IMR-90 (cell line): ENCODE data around the gene SLC40A1. TPM values are rescaled to one million over a fixed set of nuclear protein-coding genes. Genes with fewer than 3 reads are reported as not detected.

Source experiments
- ATAC-seq: fragments of 200-7000 bp; cut with Tn5 transposase; 2 replicates; pipeline ENCODE4 v1.9.1; 2020; ENCODE audit warnings: low read depth, mild to moderate bottlenecking, moderate library complexity
- BruUV-seq: library from RNA; stranded (reverse); fragments of 400-500 nt; replicated peaks from 2 replicates; lab custom pipeline; 2021; lab: Mats Ljungman, UMichigan
- CTCF ChIA-PET: fragments of 300-600 bp; formaldehyde crosslinking; extraction: SDS; loops from one replicate; lab custom pipeline; 2021; ENCODE audit warnings: antibody characterized with exemption; lab: Yijun Ruan, JAX
- POLR2A ChIA-PET: fragments of 300-600 bp; sonication (Branson Sonifier 250); formaldehyde crosslinking; loops from one replicate; lab custom pipeline; 2022; ENCODE audit warnings: antibody characterized with exemption; ENCODE audit not compliant: unreplicated experiment; lab: Charles Lee
- DNase-seq: peaks from one replicate; pipeline ENCODE4 v3.0.0; 2013
- H2AFZ ChIP-seq: replicated peaks from 2 replicates; pipeline ENCODE3; 2013; ENCODE audit warnings: low read length, mild to moderate bottlenecking; ENCODE audit not compliant: poor library complexity
- H2AK5ac ChIP-seq: 2 replicates; pipeline ENCODE4 v1.6.1; 2013; ENCODE audit warnings: low read depth, low read length, inconsistent platforms
- H2AK9ac ChIP-seq: replicated peaks from 2 replicates; pipeline ENCODE3; 2013; ENCODE audit warnings: mild to moderate bottlenecking, low read depth, low read length, moderate library complexity; ENCODE audit not compliant: poor library complexity
- H2BK120ac ChIP-seq: 2 replicates; pipeline ENCODE4 v1.6.1; 2013; ENCODE audit warnings: low read depth, low read length, inconsistent platforms
- H2BK15ac ChIP-seq: 3 replicates; pipeline ENCODE4 v1.6.1; 2013; ENCODE audit warnings: low read depth, low read length, inconsistent platforms
- H2BK20ac ChIP-seq: 2 replicates; pipeline ENCODE4 v1.6.1; 2013; ENCODE audit warnings: low read depth, mild to moderate bottlenecking, inconsistent platforms, low read length, moderate library complexity
- H2BK5ac ChIP-seq: 2 replicates; pipeline ENCODE4 v1.6.1; 2013; ENCODE audit warnings: mild to moderate bottlenecking, low read depth, low read length, inconsistent platforms; ENCODE audit not compliant: poor library complexity, severe bottlenecking
- H3K14ac ChIP-seq: replicated peaks from 2 replicates; pipeline ENCODE4 v1.6.1; 2013; ENCODE audit warnings: low read depth, low read length, inconsistent platforms
- H3K18ac ChIP-seq: 2 replicates; pipeline ENCODE4 v1.6.1; 2013; ENCODE audit warnings: low read depth, low read length, control low read depth
- H3K23ac ChIP-seq: 2 replicates; pipeline ENCODE4 v1.6.1; 2013; ENCODE audit warnings: low read depth, low read length, inconsistent platforms
- H3K27ac ChIP-seq: 2 replicates; pipeline ENCODE4 v1.5.1; 2013; ENCODE audit warnings: mild to moderate bottlenecking, control low read depth, low read length; ENCODE audit not compliant: insufficient read depth
- H3K27me3 ChIP-seq: 2 replicates; pipeline ENCODE4 v1.6.1; 2013; ENCODE audit warnings: low read length; ENCODE audit not compliant: control insufficient read depth, insufficient read depth
- H3K36me3 ChIP-seq: 2 replicates; pipeline ENCODE4 v1.6.1; 2013; ENCODE audit warnings: low read length, mixed read lengths; ENCODE audit not compliant: control insufficient read depth, insufficient read depth
- H3K4ac ChIP-seq: 2 replicates; pipeline ENCODE4 v1.6.1; 2013; ENCODE audit warnings: low read depth, low read length, inconsistent platforms
- H3K4me1 ChIP-seq: 2 replicates; pipeline ENCODE4 v1.6.1; 2013; ENCODE audit warnings: low read length, mixed read lengths; ENCODE audit not compliant: control insufficient read depth, insufficient read depth
- H3K4me2 ChIP-seq: 2 replicates; pipeline ENCODE4 v1.6.1; 2013; ENCODE audit warnings: low read depth, mild to moderate bottlenecking, control low read depth, low read length, moderate library complexity
- H3K4me3 ChIP-seq: 2 replicates; pipeline ENCODE4 v1.5.1; 2013; ENCODE audit warnings: low read depth, mild to moderate bottlenecking, control low read depth, low read length, moderate library complexity; ENCODE audit not compliant: insufficient read depth
- H3K56ac ChIP-seq: 2 replicates; pipeline ENCODE4 v1.6.1; 2013; ENCODE audit warnings: low read length, inconsistent platforms; ENCODE audit not compliant: insufficient read depth; ENCODE audit errors: extremely low read depth
- H3K79me1 ChIP-seq, 2 experiments: 2 replicates each; pipeline ENCODE4 v1.6.1; 2013; ENCODE audit warnings: low read length in 2 of 2, inconsistent platforms in 1 of 2, low read depth in 1 of 2
- H3K9ac ChIP-seq: 2 replicates; pipeline ENCODE4 v1.6.1; 2013; ENCODE audit warnings: low read depth, low read length, control low read depth
- H3K9me1 ChIP-seq: 2 replicates; pipeline ENCODE4 v1.6.1; 2013; ENCODE audit warnings: low read length, inconsistent platforms; ENCODE audit not compliant: insufficient read depth
- H3K9me3 ChIP-seq: 2 replicates; pipeline ENCODE4 v1.6.1; 2013; ENCODE audit warnings: low read length; ENCODE audit not compliant: control insufficient read depth, insufficient read depth
- H4K20me1 ChIP-seq: 2 replicates; pipeline ENCODE4 v1.6.1; 2013; ENCODE audit warnings: low read length, inconsistent platforms; ENCODE audit not compliant: insufficient read depth
- H4K5ac ChIP-seq: 2 replicates; pipeline ENCODE4 v1.6.1; 2013; ENCODE audit warnings: mild to moderate bottlenecking, low read depth, low read length, control low read depth
- H4K8ac ChIP-seq, 2 experiments: 2 replicates each; pipeline ENCODE4 v1.6.1; 2013; ENCODE audit warnings: low read depth in 2 of 2, low read length in 2 of 2, control low read depth in 1 of 2, inconsistent platforms in 1 of 2
- H4K91ac ChIP-seq: 2 replicates; pipeline ENCODE4 v1.6.1; 2013; ENCODE audit warnings: low read depth, low read length, inconsistent platforms; ENCODE audit not compliant: insufficient read depth
- BHLHE40 ChIP-seq: fragments of 150-350 bp; IDR thresholded peaks from 2 replicates; pipeline ENCODE4 v1.6.1; 2016; ENCODE audit warnings: mild to moderate bottlenecking, low read depth, low read length
- CEBPB ChIP-seq: IDR thresholded peaks from 2 replicates; pipeline ENCODE4 v1.6.1; 2012; ENCODE audit warnings: low read depth, low read length, improper control_type of control experiment
- CHD1 ChIP-seq: IDR thresholded peaks from 2 replicates; pipeline ENCODE4 v1.6.1; 2012; ENCODE audit warnings: low read depth, low read length, improper control_type of control experiment
- CTCF ChIP-seq: conservative IDR thresholded peaks from 2 replicates; pipeline ENCODE4 v1.5.1; 2012; ENCODE audit warnings: mild to moderate bottlenecking, low read depth, low read length, improper control_type of control experiment
- ELK1 ChIP-seq: fragments of 150-350 bp; IDR thresholded peaks from 2 replicates; pipeline ENCODE4 v1.6.1; 2016; ENCODE audit warnings: low read depth, mild to moderate bottlenecking, low read length, moderate library complexity, borderline replicate concordance
- FOS ChIP-seq: fragments of 150-350 bp; IDR thresholded peaks from 2 replicates; pipeline ENCODE4 v1.6.1; 2016; ENCODE audit warnings: low read depth, low read length
- MAFK ChIP-seq: IDR thresholded peaks from 2 replicates; pipeline ENCODE4 v1.6.1; 2012; ENCODE audit warnings: low read depth, low read length, improper control_type of control experiment
- MAZ ChIP-seq: IDR thresholded peaks from 2 replicates; pipeline ENCODE4 v1.6.1; 2012; ENCODE audit warnings: low read depth, mild to moderate bottlenecking, low read length, improper control_type of control experiment, moderate library complexity, borderline replicate concordance
- MXI1 ChIP-seq: IDR thresholded peaks from 2 replicates; pipeline ENCODE4 v1.6.1; 2012; ENCODE audit warnings: low read depth, mild to moderate bottlenecking, low read length, moderate library complexity, borderline replicate concordance
- NFE2L2 ChIP-seq: fragments of 150-350 bp; IDR thresholded peaks from 2 replicates; pipeline ENCODE4 v1.6.1; 2016; ENCODE audit warnings: low read depth, mild to moderate bottlenecking, low read length
- POLR2A ChIP-seq: IDR thresholded peaks from 2 replicates; pipeline ENCODE4 v1.6.1; 2012; ENCODE audit warnings: mild to moderate bottlenecking, low read depth, low read length
- RAD21 ChIP-seq: IDR thresholded peaks from 2 replicates; pipeline ENCODE4 v1.6.1; 2012; ENCODE audit warnings: low read length, improper control_type of control experiment
- RCOR1 ChIP-seq: IDR thresholded peaks from 2 replicates; pipeline ENCODE4 v1.6.1; 2012; ENCODE audit warnings: mild to moderate bottlenecking, low read length, improper control_type of control experiment; ENCODE audit not compliant: insufficient replicate concordance
- RFX5 ChIP-seq: IDR thresholded peaks from 2 replicates; pipeline ENCODE4 v1.8.0; 2012; ENCODE audit warnings: low read depth, mild to moderate bottlenecking, low read length, moderate library complexity
- SMC3 ChIP-seq: fragments of 150-350 bp; IDR thresholded peaks from 2 replicates; pipeline ENCODE4 v1.6.1; 2016; ENCODE audit warnings: low read depth, mild to moderate bottlenecking, antibody characterized with exemption, low read length, moderate library complexity
- USF2 ChIP-seq: fragments of 150-350 bp; IDR thresholded peaks from 2 replicates; pipeline ENCODE4 v1.6.1; 2017; ENCODE audit warnings: mild to moderate bottlenecking, antibody characterized with exemption, low read length, low read depth
- WGBS, 2 experiments: methylation state at CpG; one replicate each; pipeline versions ENCODE4 v1.1.5 to v1.1.7; 2013; ENCODE audit warnings: missing lambda C conversion rate in 2 of 2; ENCODE audit not compliant: insufficient read length in 1 of 2; ENCODE audit errors: extremely low coverage in 2 of 2; 5-methylcytosine and 5-hydroxymethylcytosine counted together
- dilution Hi-C: fragments of 300-500 bp; cut with HindIII; formaldehyde crosslinking; loops from one replicate; pipeline ENCODE4 v1.14.3; 2018; ENCODE audit warnings: low sequenced_read_pairs; ENCODE audit not compliant: unreplicated experiment
- in situ Hi-C: fragments of 300-500 bp; cut with MboI; formaldehyde crosslinking; loops from 3 replicates; pipeline ENCODE4 v1.14.3; 2019; ENCODE audit warnings: low sequenced_read_pairs, inconsistent platforms, mixed read lengths
- intact Hi-C: fragments of 100-400 bp; cut with micrococcal nuclease; formaldehyde crosslinking; loops from 2 replicates; pipeline ENCODE4 v1.10.0; 2022
- polyA plus RNA-seq, 3 experiments: library from polyadenylated mRNA; depleted of rRNA; stranded (reverse); fragments of >200 nt; gene quantifications; 2 replicates each; pipeline ENCODE4 v1.2.3, GENCODE V29; 2012; ENCODE audit warnings: low replicate concordance in 1 of 3
- total RNA-seq: library from RNA; depleted of rRNA; stranded (reverse); fragments of >200 nt; gene quantifications from 2 replicates; pipeline ENCODE4 v1.2.3, GENCODE V29; 2012

SLC40A1 gene
- total and polyA plus RNA-seq, 2 of the 4 experiments (the other 2 are of a cell fraction): 1.5 to 5.0 TPM

- Histone ChIP-seq H3K9me3 (no peaks in the 10 kb centered on the region), H3K36me3 (no peaks in the 10 kb centered on the region), H2BK5ac (no peak overlapping the region), H3K4me1 (no peaks in the 10 kb centered on the region), H2BK20ac (no peak overlapping the region), H3K4me3 (no peak overlapping the region), H2AFZ (no peak overlapping the region), H4K5ac (no peak overlapping the region), H3K9ac (no peak overlapping the region), H3K79me1 (no peaks in the 10 kb centered on the region), H3K27ac (no peak overlapping the region), H2BK120ac (no peak overlapping the region), H4K20me1 (no peaks in the 10 kb centered on the region), H4K8ac (no peak overlapping the region), H3K27me3 (no peaks in the 10 kb centered on the region), H3K18ac (no peak overlapping the region), H3K9me1 (0 out of 2 replicates have a peak, but pooled peaks cover 2% of the 10 kb centered on the region), H3K23ac (no peak overlapping the region), H3K56ac (no peak overlapping the region), H2AK9ac (no peak overlapping the region), H2AK5ac (no peak overlapping the region), H3K4ac (no peak overlapping the region), H2BK15ac (no peak overlapping the region), H3K14ac (no peak overlapping the region), H3K4me2 (no peak overlapping the region), H4K91ac (no peak overlapping the region)
- ChIA-PET CTCF (no interaction called here), POLR2A (no interaction called here)
- TF ChIP-seq POLR2A (no peak), CTCF (no peak), ELK1 (no peak), SMC3 (no peak), BHLHE40 (no peak), MAFK (no peak), CHD1 (no peak), FOS (no peak), MXI1 (no peak), RFX5 (no peak), RCOR1 (no peak), NFE2L2 (no peak), USF2 (no peak), RAD21 (no peak), CEBPB (no peak), MAZ (no peak)
- BruUV-seq: no TSS peak
- 80% methylated on average over 1 of the region's 5 CpGs; no CpG with 5 or more reads in 1 of the 2 experiments for WGBS, 2 experiments
- intact Hi-C loops (no loop called here), dilution Hi-C loops (no loop called here), in situ Hi-C loops (no loop called here)
- DNase-seq (no peak), ATAC-seq (no peak)
Measured at GRCh38 chr2:189541591-189541990, 39.0 kb downstream of the SLC40A1 start.
